NCI-H187 treated with DMSO at 0.1 percent for 48 hours (cell line): Measurements from ENCODE around the gene ZCCHC14.
"Not testable (repeated sequence)": the region's sequence is repeated elsewhere in the genome, so short reads cannot be mapped to it uniquely, and the experiment has no call there.

Source experiments
- DNase-seq: peaks from one replicate; lab custom pipeline; 2025; lab: John Stamatoyannopoulos, UW

Gene ZCCHC14

GRCh38 chr16:87382023-87382785 lies 110.6 kb downstream of the ZCCHC14 start:
- DNase-seq, result no peak

GRCh38 chr16:87380881-87381280 lies 111.9 kb downstream of the ZCCHC14 start:
- DNase-seq, result no peak

- no peak for DNase-seq
These were observed 112.4 kb downstream of the ZCCHC14 start for GRCh38 chr16:87380403-87380802.

- DNase-seq, result not testable (repeated sequence)
These were observed 113.5 kb downstream of the ZCCHC14 start for GRCh38 chr16:87379312-87379752.

GRCh38 chr16:87376660-87377059 lies 116.2 kb downstream of the ZCCHC14 start:
- no peak for DNase-seq

GRCh38 chr16:87375426-87376135 lies 117.2 kb downstream of the ZCCHC14 start:
- DNase-seq, result no peak

- DNase-seq, result no peak
These were observed 118.5 kb downstream of the ZCCHC14 start for GRCh38 chr16:87374313-87374712.

GRCh38 chr16:87372305-87372704 lies 120.5 kb downstream of the ZCCHC14 start:
- DNase-seq, result no peak

- DNase-seq, result no peak
These were observed 121.5 kb downstream of the ZCCHC14 start for GRCh38 chr16:87371261-87371866.

- DNase-seq, result no peak
These were observed 122.8 kb downstream of the ZCCHC14 start for GRCh38 chr16:87369796-87370719.

- no peak for DNase-seq
These were observed 123.6 kb downstream of the ZCCHC14 start for GRCh38 chr16:87369117-87369765.

GRCh38 chr16:87368029-87368770 lies 124.6 kb downstream of the ZCCHC14 start:
- DNase-seq, result no peak

GRCh38 chr16:87367529-87367928 lies 125.3 kb downstream of the ZCCHC14 start:
- no peak for DNase-seq

GRCh38 chr16:87366930-87367329 lies 125.9 kb downstream of the ZCCHC14 start:
- no peak for DNase-seq

- DNase-seq, result no peak
These were observed 126.5 kb downstream of the ZCCHC14 start for GRCh38 chr16:87366288-87366687.

- DNase-seq, result no peak
These were observed 127.7 kb downstream of the ZCCHC14 start for GRCh38 chr16:87365021-87365713.

GRCh38 chr16:87363771-87364455 lies 128.9 kb downstream of the ZCCHC14 start:
- no peak for DNase-seq

- DNase-seq, result not testable (repeated sequence)
These were observed 129.8 kb downstream of the ZCCHC14 start for GRCh38 chr16:87362828-87363559.
